Neural progenitor cell (in vitro differentiated cells): ENCODE results near the gene CHD1. TPM values are rescaled to one million over a fixed set of nuclear protein-coding genes. Genes with fewer than 3 reads are reported as not detected.

ENCODE experiments used
- DNase-seq: peaks from one replicate; pipeline ENCODE4 v3.0.0-alpha.2; 2016; ENCODE audit warnings: low spot score
- H2AFZ ChIP-seq: fragments of 200-600 bp; sonication (generic); replicated peaks from 2 replicates; pipeline ENCODE4 v1.6.1; 2016; ENCODE audit warnings: antibody characterized with exemption
- H3F3A ChIP-seq: fragments of 200-600 bp; sonication (generic); 2 replicates; pipeline ENCODE4 v1.6.1; 2016; ENCODE audit warnings: antibody characterized with exemption, low read depth
- H3K27ac ChIP-seq: fragments of 200-600 bp; sonication (generic); 2 replicates; pipeline ENCODE4 v1.5.1; 2016; ENCODE audit warnings: mild to moderate bottlenecking
- H3K27me3 ChIP-seq: fragments of 200-600 bp; sonication (generic); 2 replicates; pipeline ENCODE4 v1.6.1; 2016; ENCODE audit warnings: mild to moderate bottlenecking, moderate library complexity
- H3K36me3 ChIP-seq: fragments of 200-600 bp; sonication (generic); 2 replicates; pipeline ENCODE4 v1.5.1; 2016
- H3K4me1 ChIP-seq: fragments of 200-600 bp; sonication (generic); 2 replicates; pipeline ENCODE4 v1.6.1; 2016; ENCODE audit warnings: mixed run types
- H3K4me2 ChIP-seq: fragments of 200-600 bp; sonication (generic); 2 replicates; pipeline ENCODE4 v1.6.1; 2016
- H3K4me3 ChIP-seq: fragments of 200-600 bp; sonication (generic); 2 replicates; pipeline ENCODE4 v1.5.1; 2016
- H3K79me2 ChIP-seq: fragments of 200-600 bp; sonication (generic); 2 replicates; pipeline ENCODE4 v1.6.1; 2016; ENCODE audit warnings: low read depth
- H3K9ac ChIP-seq: fragments of 200-600 bp; sonication (generic); 2 replicates; pipeline ENCODE4 v1.6.1; 2016
- H3K9me3 ChIP-seq: fragments of 200-600 bp; sonication (generic); 2 replicates; pipeline ENCODE4 v1.5.1; 2016; ENCODE audit warnings: low read depth
- H4K20me1 ChIP-seq: fragments of 200-600 bp; sonication (generic); 2 replicates; pipeline ENCODE4 v1.6.1; 2016; ENCODE audit warnings: low read depth
- H3K27ac Mint-ChIP-seq: 3 replicates; pipeline ENCODE4 v1.8.0; 2021; ENCODE audit warnings: mixed read lengths
- H3K27me3 Mint-ChIP-seq: 2 replicates; pipeline ENCODE4 v1.8.0; 2022; ENCODE audit warnings: low read depth, mild to moderate bottlenecking, inconsistent platforms, moderate library complexity, mixed read lengths; ENCODE audit not compliant: insufficient read depth
- H3K36me3 Mint-ChIP-seq: 3 replicates; pipeline ENCODE4 v1.8.0; 2021; ENCODE audit warnings: mixed read lengths
- H3K4me1 Mint-ChIP-seq: 3 replicates; pipeline ENCODE4 v1.8.0; 2021; ENCODE audit warnings: mixed read lengths
- H3K4me3 Mint-ChIP-seq: 3 replicates; pipeline ENCODE4 v1.8.0; 2021; ENCODE audit warnings: mild to moderate bottlenecking, moderate library complexity, mixed read lengths
- H3K9me3 Mint-ChIP-seq: 3 replicates; pipeline ENCODE4 v1.8.0; 2020; ENCODE audit warnings: mixed read lengths
- EZH2 ChIP-seq: fragments of 200-600 bp; sonication (generic); IDR thresholded peaks from 2 replicates; pipeline ENCODE4 v1.6.1; 2017; ENCODE audit warnings: antibody characterized with exemption, mild to moderate bottlenecking, moderate library complexity
- EZH2phosphoT487 ChIP-seq: fragments of 200-600 bp; sonication (generic); IDR thresholded peaks from 2 replicates; pipeline ENCODE4 v1.6.1; 2017; ENCODE audit warnings: antibody characterized with exemption
- total RNA-seq: library from RNA; depleted of rRNA; stranded (reverse); fragments of >200 nt; gene quantifications from 2 replicates; pipeline ENCODE4 v1.2.3, GENCODE V29; 2015; ENCODE audit warnings: low replicate concordance
- TF ChIP-seq, protein P1 (sequence below): fragments of 200-600 bp; sonication (generic); IDR thresholded peaks from 2 replicates; pipeline ENCODE4 v1.5.1; 2017; ENCODE audit warnings: antibody characterized with exemption, mild to moderate bottlenecking

The CHD1 gene
- total RNA-seq, 1 donor from 2014 or later, result 198 TPM

DNA sequence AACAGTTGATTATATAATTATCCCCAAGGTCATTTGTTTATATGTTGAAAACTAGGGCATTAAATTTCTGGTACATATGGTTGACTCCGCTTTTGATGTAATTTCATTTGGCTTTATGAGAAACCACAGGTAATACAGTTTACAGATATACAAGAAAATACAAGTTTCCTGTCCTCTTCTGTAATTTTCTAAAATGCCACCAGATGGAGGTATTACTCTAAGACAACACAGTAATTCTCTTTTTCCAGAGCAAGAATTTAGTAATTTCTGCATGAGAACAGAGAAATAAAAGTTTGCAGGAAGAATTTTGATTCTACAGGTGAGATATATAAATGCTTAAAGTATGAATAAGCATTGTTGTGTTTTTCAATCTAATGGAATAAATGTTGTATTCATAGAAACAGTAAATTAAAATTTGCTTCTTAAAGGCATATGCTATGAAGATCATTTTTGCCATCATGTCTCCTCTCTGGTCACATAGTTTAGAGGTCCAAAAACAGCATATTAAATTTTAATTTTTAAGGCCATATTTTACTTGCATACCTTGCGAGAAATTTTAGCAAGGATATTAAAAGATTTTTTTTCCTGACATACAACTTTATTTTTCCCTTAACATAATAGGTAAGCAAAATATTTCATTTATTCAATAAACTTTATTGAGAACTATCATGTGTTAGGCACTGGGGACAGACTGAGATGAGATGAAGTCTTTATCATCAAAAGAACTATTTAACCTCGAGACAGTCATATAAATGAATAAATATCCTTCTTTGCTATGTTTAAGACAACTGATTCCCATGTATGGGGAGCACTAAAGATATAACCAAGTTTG, 22.7 kb downstream of the CHD1 start:
- Histone ChIP-seq H3K9me3 (no peaks in the 10 kb centered on the region), H2AFZ (no peak overlapping the region), H3F3A (peaks cover 20% of the 10 kb centered on the region), H3K36me3 (peaks cover 37% of the 10 kb centered on the region), H3K79me2 (peaks cover 93% of the 10 kb centered on the region), H3K4me3 (no peak overlapping the region), H3K27me3 (no peaks in the 10 kb centered on the region), H3K27ac (no peak overlapping the region), H4K20me1 (peaks cover 59% of the 10 kb centered on the region), H3K4me2 (no peak overlapping the region), H3K9ac (no peak overlapping the region), H3K4me1 (no peaks in the 10 kb centered on the region)
- peaks cover 9% of the 10 kb centered on the region for H3K36me3 Mint-ChIP-seq
- TF ChIP-seq EZH2, result no peak
- TF ChIP-seq, protein P1, sequence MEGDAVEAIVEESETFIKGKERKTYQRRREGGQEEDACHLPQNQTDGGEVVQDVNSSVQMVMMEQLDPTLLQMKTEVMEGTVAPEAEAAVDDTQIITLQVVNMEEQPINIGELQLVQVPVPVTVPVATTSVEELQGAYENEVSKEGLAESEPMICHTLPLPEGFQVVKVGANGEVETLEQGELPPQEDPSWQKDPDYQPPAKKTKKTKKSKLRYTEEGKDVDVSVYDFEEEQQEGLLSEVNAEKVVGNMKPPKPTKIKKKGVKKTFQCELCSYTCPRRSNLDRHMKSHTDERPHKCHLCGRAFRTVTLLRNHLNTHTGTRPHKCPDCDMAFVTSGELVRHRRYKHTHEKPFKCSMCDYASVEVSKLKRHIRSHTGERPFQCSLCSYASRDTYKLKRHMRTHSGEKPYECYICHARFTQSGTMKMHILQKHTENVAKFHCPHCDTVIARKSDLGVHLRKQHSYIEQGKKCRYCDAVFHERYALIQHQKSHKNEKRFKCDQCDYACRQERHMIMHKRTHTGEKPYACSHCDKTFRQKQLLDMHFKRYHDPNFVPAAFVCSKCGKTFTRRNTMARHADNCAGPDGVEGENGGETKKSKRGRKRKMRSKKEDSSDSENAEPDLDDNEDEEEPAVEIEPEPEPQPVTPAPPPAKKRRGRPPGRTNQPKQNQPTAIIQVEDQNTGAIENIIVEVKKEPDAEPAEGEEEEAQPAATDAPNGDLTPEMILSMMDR, result peak; percentile 79
- peak; percentile 45 for DNase-seq
- no peaks in the 10 kb centered on the region for H3K27me3 Mint-ChIP-seq
- H3K9me3 Mint-ChIP-seq, result no peaks in the 10 kb centered on the region
- H3K4me1 Mint-ChIP-seq, result peaks cover 3% of the 10 kb centered on the region
- H3K27ac Mint-ChIP-seq, result no peak overlapping the region
- H3K4me3 Mint-ChIP-seq, result no peak overlapping the region

DNA sequence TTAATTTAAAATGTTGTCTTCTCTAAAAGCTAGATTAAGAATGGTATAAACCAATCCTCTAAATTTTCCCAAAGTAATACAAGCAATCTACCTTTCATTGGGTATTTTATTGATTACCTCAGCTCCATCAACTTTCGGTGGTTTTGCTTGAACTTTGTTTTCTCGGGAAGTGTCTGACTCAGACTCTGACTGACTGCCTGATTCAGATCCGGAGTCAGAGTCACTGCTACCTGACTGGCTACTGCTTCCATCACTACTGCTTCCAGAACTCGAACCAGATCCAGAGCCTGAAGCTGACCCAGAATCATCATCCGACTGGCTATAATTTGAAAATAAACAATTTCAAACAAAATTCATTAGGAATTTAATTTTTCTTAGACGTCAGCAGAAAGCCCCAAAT, 24.0 kb downstream of the CHD1 start:
- peaks cover 46% of the 10 kb centered on the region for H4K20me1 ChIP-seq
- H3K27me3 ChIP-seq, result no peaks in the 10 kb centered on the region
- no peaks in the 10 kb centered on the region for H3K27me3 Mint-ChIP-seq
- H3K36me3 Mint-ChIP-seq, result peaks cover 16% of the 10 kb centered on the region
- H3K4me3 ChIP-seq, result no peak overlapping the region
- H2AFZ ChIP-seq, result no peak overlapping the region
- H3K4me1 ChIP-seq, result no peaks in the 10 kb centered on the region
- H3K9ac ChIP-seq, result no peak overlapping the region
- peaks cover 3% of the 10 kb centered on the region for H3K4me1 Mint-ChIP-seq
- H3K36me3 ChIP-seq, result peaks cover 46% of the 10 kb centered on the region
- no peak overlapping the region for H3K4me2 ChIP-seq
- H3K79me2 ChIP-seq, result peaks cover 80% of the 10 kb centered on the region
- peaks cover 20% of the 10 kb centered on the region for H3F3A ChIP-seq
- no peak for DNase-seq
- no peak overlapping the region for H3K27ac Mint-ChIP-seq
- H3K9me3 ChIP-seq, result no peaks in the 10 kb centered on the region
- H3K27ac ChIP-seq, result no peak overlapping the region
- TF ChIP-seq EZH2, result no peak
- TF ChIP-seq, protein P1, result no peak
- TF ChIP-seq EZH2phosphoT487, result no peak
- H3K4me3 Mint-ChIP-seq, result no peak overlapping the region
- no peaks in the 10 kb centered on the region for H3K9me3 Mint-ChIP-seq

DNA sequence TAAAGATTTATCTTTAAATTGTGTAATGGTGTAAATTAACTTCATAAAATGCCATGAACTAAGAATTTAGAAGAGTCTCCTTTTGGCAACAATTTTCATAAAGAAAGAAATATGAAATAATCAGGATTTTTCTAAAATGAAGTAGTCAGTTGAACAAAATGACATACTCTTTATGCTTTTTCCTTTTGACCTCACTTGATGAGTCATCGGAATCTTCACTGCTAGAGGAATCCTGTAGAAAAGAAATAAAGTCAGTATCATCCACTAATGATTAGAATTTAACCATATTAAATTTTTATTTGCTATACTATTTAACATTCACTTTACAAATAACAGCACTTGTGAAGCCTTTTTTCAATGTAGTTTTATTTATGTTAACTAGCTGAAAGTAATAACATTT, 26.1 kb downstream of the CHD1 start:
- Mint-ChIP-seq H3K27me3 (no peaks in the 10 kb centered on the region), H3K9me3 (no peaks in the 10 kb centered on the region), H3K4me1 (peaks cover 3% of the 10 kb centered on the region), H3K36me3 (peaks cover 22% of the 10 kb centered on the region), H3K4me3 (no peak overlapping the region), H3K27ac (no peak overlapping the region)
- TF ChIP-seq EZH2phosphoT487, result no peak
- TF ChIP-seq, protein P1, result no peak
- TF ChIP-seq EZH2, result no peak
- Histone ChIP-seq H3K4me2 (no peak overlapping the region), H3K4me3 (no peak overlapping the region), H3K27ac (no peak overlapping the region), H4K20me1 (peaks cover 27% of the 10 kb centered on the region), H3K9me3 (no peaks in the 10 kb centered on the region), H2AFZ (no peak overlapping the region), H3F3A (peaks cover 11% of the 10 kb centered on the region), H3K4me1 (no peaks in the 10 kb centered on the region), H3K79me2 (peaks cover 59% of the 10 kb centered on the region), H3K27me3 (no peaks in the 10 kb centered on the region), H3K9ac (no peak overlapping the region), H3K36me3 (peaks cover 62% of the 10 kb centered on the region)
- DNase-seq, result no peak
